Epidermal melanocyte (primary cell): ENCODE results near the gene NDNF.

Experiments
- DNase-seq: peaks from one replicate; pipeline ENCODE4 v3.0.0; 2011; ENCODE audit warnings: low spot score; ENCODE audit not compliant: insufficient read length

Gene NDNF

DNA sequence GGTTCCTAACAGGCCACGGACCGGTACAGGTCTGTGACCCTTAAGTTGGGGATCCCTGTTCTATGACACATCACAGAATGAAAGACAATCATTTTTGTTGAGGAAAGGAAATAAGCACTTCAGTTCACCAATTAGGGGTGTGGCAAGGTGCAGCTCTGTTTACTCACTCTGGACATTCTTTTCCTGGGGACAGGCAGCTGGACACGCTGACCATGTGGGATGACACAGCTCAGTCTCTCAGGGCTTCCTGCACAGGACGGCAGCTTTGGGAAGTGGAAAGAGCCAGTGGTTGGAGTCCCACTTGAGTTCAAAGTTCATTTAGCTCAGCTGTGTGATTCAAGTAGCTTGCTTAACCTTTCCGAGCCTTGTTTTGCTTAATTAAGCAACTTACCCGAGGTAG is 55.7 kb downstream of the NDNF start:
- no peak for DNase-seq

DNA sequence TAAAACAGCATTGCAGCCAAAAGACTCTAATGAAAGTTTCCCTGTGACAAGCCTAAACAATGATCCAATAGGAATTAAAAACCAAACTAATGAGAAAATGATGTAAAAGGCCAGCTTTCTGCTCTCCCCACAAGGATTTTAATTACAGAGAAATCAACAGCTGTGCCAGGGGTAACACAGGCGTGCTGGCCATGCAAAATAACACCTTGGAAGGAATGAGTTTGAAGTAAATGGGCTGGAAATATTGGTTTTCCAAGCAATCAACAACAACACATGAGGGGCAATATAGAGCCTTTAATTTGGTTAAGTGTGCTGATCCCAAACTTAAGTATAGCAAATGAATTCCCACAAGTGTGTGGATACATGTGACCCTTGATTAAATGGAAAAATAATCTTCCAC is 56.9 kb downstream of the NDNF start:
- DNase-seq = no peak

DNA sequence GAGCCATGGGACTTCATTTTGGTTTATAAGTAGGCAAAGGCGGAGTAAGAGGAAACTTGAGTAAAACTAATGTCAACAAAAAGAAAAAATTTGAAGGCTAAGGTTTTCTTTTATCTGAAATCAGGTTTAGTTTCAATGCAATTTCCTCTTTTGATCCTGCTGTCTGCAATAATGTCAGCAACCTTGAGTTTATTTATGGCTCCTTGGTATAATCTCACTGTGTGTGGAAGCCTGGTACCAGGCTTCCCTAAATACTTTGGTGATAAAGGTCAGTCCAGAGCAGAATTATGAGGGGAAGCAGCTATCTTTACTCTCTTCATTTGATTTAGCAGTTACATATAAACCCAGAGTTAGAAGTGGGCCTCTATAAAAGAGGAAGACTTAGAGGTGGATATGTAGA is 57.8 kb downstream of the NDNF start:
- no peak for DNase-seq

DNA sequence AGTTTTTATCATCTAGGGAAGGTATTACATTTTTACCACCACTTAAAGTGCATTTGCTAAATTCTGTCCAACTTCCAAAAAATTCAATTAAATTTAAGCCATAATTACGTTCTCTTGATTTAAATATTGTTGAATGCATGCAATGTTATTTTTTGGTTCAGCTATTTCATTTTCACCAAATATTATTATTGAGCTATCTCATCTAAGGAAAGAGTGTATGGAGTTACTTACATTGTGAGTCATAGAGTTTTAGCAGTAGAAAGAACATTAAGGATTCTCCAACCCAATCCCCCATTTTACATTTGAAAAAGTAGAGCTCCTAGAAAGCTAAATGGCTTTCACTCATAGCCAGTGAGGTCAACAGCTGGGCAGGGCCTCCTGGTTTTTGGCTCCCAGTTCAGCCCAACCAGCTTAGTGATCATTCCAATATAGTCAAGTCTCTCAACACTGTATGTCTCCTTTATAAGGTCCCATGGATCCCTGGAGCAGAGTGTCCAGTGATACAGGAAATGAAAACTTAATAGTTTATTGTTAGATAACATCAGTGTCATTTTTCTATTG is 60.5 kb downstream of the NDNF start:
- DNase-seq = no peak

DNA sequence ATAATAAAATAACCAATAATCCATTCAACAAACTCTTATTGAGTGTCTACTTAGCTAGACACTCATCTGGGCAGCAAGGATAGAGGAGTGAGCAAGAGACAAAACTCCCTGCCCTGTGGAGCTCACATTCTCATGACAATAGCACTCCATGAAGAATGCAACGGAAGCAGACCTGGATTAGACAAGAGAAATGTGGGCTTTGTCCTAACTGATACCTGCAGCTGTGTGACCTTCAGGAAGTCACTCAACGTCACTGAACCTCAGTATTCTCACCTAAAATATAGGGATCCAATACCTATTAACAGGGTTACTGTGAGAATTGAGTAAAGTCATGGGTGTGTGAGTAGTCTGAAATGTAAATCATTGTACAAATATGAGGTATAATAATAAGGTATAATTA is 61.2 kb downstream of the NDNF start:
- no peak for DNase-seq

DNA sequence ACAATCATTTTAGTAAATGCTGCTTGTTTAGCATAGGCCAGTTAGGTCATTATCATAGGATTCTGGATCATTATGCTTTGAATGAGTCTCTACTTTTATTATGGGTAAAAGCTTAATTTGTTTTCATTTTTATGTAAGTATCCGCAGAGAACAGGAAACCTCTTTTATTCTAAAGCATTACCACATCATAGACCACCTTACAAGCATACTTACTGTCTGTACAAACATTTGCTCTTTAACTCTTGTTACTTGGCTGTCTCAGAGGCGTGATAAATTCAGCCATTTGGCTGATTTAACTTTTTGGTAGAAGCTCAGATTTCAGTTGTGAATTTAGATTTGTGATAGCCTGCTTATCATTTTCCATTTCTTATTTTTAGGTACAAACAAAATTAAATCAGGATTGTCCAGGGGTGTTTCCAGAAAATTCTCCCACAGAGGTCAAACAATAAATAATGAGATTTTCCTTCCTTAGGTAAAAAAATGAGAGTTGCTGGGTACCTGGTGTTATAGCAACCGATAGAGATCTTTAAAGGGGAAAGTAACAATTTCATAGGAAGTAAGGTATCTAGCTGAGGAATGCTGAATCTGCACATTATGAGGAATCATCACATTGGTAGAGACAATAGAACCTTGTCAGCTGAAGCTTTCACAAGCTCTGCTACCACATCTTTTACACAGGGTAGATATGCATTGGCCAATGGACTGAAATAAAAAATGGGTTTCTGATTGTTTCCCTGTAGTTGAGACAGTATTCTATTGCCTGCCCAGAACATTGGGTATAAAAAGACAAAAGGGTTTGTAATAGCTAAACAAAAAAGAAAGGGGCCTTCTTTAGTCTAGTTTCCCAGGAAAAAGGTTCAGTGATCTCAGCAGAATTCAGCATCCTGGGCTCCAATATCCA is 62.5 kb downstream of the NDNF start:
- no peak for DNase-seq

DNA sequence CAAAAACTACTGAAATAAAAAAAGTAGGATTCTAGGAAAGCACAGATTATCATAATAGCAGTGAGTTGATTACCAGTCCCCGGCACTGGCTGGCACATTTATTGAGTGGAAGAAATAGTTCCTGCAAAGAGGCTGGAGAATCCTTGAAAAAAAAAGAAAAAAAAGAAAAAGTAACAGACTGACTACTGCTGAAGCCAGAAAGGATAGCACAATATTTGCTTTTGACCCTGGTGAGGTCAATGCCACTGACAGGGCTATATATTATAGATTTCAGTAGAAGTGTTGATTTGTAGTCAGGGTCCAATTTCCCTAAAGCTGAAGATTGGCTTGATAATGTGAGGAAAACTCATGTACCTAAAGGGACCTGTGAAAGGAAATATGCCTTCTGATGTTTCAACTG is 64.7 kb downstream of the NDNF start:
- DNase-seq = no peak

DNA sequence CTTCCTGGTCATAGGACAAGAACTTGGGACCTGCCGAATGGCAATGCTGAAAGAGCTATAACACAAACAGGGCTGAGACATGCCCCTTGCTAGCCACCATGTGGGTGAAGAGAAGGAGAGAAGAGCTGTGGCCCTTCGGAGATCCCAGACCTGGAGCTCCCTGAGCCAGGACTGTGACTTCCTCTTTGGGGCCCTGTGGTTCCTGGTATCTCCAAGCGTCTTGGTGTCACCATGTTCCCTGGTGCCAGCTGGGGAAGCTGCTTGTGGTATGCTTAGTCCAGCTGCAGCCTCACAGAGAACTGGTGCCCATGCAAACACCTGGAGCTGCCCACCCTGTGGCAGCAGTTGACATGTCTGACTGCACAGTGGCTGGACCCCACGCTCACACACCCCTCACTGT is 68.5 kb downstream of the NDNF start:
- DNase-seq = no peak

DNA sequence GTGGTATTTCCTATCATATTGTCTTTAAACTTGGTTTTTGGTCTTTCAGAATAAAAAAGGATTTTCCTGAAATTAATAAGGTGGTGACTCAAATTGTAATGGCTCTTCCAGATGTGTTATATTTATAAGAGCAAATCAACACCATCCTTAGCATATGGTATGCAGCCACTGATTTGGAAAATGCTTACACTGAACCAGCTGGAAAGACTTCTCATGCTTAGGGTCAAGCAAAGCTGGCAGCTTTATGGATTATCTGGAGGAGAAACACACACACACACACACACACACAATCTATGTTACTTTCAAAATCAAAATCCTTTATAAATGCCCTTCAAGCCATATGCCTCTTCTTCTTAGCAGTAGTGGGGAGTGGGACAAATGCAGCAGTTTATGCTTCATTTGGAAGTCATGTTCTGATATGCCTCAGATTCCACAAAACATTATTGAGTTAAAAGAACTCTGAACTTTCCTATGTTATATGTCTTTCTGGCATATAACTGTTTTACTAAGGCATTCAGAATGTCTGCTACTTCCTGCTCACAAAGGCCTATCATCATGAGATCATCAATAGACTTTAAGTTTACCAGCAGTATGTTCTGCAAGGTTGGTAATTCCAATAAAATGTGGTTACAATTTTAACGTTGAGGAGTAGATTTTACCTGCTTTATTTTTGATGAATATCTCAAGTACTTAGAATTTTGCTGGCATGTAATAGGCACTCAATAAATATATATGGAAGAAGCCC is 76.9 kb downstream of the NDNF start:
- no peak for DNase-seq

DNA sequence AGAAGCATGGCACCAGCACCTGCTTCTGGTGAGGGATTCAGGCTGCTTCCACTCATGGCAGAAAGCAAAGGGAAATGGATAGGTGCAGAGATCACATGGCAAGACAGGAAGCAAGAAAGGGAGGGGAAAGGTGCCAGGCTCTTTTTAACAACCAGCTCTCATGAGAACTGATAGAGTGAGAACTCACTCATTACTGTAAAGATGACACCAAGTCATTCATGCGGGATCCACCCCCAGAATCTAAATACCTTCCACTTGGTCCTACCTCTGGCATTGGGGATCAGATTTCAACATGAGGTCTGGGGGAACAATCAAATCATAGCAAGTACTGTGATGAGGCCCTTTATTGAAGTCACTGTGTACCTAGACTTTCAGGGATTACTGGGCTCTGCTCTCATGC is 77.8 kb downstream of the NDNF start:
- no peak for DNase-seq

DNA sequence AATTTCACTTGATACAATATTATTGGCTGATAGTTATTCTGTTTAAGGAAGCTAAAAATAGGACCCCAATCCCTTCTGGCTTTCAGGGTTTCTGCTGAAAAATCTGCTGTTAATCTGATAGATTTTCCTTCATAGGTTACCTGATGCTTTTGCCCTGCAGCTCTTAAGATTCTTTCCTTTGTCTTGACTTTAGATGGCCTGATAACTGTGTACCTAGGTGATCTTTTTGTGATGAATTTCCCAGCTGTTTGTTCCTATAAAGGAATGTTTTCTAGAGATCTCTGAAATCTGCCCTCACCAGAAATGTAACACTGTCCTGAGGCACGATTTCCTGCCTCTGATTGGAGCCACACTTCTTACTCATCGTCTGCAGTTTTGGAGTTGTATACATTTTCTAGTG is 80.5 kb downstream of the NDNF start:
- no peak for DNase-seq

DNA sequence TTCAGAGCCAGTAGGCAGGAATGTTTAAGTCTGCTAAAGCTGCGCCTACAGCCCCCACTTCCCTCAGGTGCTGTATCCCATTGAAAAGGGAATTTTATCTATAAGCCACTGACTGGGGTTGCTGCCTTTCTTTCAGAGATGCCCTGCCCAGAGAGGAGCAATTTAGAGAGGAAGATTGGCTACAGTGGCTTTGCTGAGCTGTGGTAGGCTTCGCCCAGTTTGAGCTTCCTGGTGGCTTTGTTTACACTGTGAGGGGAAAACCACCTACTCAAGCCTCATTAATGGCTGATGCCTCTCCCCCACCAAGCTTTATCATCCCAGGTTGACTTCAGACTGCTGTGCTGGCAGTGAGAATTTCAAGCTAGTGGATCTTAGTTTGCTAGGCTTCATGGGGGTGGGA is 82.1 kb downstream of the NDNF start:
- no peak for DNase-seq
